Right forelimb (tissue), 1 donor: ENCODE data around the gene NKAIN2.
"Not testable (repeated sequence)": the region's sequence is repeated elsewhere in the genome, so short reads cannot be mapped to it uniquely, and the experiment has no call there.

Source experiments
- DNase-seq: peaks from one replicate; pipeline ENCODE4 v3.0.0-alpha.2; 2018

The NKAIN2 gene

GRCh38 chr6:124446961-124447360 is 643.3 kb downstream of the NKAIN2 start:
- no peak for DNase-seq

DNA sequence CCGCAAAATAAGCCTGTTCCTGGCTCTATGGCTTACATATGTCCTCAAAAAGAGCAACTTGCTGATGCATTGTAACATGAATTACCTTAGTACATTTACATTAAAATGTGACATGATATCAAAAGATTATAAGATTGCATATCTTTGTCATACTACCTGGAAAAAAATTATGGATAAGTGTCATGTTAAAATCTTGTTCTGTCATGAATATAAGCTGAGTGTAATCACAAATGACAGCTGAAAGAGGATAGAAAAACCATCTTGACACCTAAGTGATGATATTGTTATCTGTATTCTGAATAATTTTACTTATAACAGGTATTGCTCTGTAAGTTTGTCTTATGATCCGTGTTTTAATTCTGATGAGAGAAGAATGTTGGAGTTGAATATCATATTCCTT is 655.6 kb downstream of the NKAIN2 start:
- DNase-seq: no peak

DNA sequence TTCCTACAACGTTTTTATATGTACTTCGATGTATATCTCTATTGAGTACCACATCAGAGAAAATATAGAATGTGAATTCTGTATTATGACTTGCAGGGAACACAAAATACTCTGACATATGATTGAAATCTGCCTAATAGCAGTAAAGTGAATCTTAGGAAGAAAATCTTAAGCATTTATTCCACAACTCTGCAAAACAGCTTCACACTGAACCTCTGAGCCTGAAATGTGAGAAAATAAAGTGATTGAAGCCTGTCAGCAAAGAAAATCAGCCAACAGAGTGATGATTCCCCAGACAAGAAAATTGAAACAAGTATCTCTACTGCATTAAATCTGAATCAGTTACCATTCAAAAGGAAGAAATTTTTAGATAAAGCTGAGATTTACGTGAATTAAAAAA is 659.1 kb downstream of the NKAIN2 start:
- DNase-seq: no peak

GRCh38 chr6:124463271-124463670 is 659.6 kb downstream of the NKAIN2 start:
- DNase-seq: no peak

DNA sequence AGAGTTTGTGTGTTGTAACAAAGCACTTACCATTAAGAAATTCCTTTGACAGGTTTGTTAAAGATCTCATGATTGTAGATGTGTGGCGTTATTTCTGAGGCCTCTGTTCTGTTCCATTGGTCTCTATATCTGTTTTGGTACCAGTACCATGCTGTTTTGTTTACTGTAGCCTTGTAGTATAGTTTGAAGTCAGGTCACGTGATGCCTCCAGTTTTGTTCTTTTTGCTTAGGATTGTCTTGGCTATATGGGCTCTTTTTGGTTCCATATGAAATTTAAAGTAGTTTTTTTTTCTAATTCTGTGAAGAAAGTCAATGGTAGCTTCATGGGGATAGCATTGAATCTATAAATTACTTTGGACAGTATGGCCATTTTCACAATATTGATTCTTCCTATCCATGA is 660.9 kb downstream of the NKAIN2 start:
- DNase-seq: not testable (repeated sequence)

DNA sequence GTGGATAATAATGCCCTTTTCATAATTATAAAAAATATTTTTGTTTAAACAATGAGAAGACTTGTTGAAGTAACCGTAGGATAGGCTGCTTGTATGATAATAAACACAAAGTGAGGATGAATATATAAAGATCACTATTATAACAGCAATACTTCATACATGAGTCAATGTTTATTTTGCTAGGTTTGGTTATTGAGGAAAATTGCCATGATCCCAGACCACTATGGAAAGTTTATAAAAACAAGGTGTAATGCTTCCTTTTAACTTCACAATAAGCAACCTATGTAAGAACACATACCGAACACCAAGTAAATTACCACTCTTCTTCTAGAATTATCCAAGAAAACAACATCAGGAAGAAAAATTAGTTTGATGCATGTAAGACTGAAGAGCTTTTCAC is 663.3 kb downstream of the NKAIN2 start:
- DNase-seq: no peak

GRCh38 chr6:124467366-124467765 is 663.7 kb downstream of the NKAIN2 start:
- no peak for DNase-seq

DNA sequence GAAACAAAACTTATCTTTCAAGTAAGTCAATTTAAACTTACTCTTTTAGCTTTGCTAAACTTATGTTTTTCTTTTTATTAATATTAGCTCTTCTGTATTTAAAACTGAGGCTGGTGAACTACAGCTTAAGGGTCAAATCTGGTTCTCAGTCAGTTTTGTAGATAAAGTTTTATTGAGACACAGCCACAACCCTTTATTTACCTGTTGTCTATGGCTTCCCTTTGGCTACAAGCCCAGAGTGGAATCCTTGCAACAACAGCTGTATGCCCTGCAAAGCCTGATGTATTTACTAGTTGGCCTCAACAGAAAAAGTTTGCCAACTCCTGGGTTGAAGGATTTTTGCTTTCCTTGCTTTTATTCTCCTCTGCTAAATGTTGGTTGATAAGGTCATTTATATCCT is 667.1 kb downstream of the NKAIN2 start:
- no peak for DNase-seq

GRCh38 chr6:124475176-124475575 is 671.5 kb downstream of the NKAIN2 start:
- no peak for DNase-seq

- no peak for DNase-seq
Observed at GRCh38 chr6:124478906-124479305, 675.2 kb downstream of the NKAIN2 start.

- no peak for DNase-seq
Observed at GRCh38 chr6:124479991-124480430, 676.3 kb downstream of the NKAIN2 start.

DNA sequence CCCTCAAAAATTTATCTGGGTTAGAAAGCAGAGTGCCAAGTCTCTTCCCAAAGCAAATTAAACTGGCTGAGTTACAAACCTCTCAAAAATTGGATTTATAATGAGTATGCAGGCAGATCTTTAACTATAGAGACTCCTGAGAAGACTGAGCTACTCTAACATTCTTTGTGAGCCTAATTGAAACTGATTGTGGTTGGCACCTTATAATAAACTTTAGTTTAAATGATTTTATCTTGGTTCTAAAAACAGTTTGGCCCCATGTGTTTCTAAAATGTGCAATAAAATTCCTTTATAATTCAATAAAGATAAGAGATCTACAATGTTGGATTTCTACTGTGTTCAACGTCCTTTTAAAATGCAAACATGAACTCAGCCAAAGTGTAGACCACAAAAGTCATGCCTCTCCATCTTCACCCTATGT is 678.4 kb downstream of the NKAIN2 start:
- no peak for DNase-seq

GRCh38 chr6:124487623-124488431 is 684.2 kb downstream of the NKAIN2 start:
- DNase-seq: no peak

DNA sequence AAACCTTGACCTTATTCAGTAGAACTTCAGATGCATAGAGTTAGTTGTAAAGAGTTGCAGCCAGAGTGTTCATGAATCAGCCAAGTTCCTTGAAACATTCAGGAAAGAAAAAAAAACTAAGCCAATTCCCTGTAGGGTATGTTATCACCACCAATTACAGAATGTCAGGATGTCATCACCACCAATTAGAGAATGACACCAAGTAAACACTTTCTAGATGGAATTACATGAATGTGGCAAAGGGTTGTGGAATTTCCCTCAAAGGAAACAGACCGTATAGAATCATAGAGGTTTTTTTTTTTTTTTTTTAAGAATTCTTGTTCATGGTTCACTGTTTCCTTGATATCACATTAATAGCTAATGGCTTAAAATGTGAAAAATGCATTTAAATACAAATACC is 686.5 kb downstream of the NKAIN2 start:
- DNase-seq: no peak

DNA sequence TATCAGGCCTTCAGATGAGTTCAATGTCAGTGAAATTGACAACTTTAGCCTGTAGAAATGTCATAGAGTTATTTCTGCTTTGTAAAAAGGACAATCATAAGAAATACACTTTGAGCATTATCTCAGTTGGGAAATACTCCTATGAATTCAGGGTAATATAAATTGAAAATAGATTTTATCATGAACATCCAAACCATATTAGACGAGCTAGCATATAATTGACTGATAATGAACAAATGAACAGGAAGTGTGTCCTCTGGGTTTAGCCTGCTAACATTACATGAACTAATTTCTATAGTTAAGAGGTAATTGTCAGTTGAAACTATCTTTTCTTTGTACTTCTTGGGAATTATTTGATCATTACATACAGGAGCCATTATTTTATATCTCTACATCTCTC is 689.6 kb downstream of the NKAIN2 start:
- no peak for DNase-seq

DNA sequence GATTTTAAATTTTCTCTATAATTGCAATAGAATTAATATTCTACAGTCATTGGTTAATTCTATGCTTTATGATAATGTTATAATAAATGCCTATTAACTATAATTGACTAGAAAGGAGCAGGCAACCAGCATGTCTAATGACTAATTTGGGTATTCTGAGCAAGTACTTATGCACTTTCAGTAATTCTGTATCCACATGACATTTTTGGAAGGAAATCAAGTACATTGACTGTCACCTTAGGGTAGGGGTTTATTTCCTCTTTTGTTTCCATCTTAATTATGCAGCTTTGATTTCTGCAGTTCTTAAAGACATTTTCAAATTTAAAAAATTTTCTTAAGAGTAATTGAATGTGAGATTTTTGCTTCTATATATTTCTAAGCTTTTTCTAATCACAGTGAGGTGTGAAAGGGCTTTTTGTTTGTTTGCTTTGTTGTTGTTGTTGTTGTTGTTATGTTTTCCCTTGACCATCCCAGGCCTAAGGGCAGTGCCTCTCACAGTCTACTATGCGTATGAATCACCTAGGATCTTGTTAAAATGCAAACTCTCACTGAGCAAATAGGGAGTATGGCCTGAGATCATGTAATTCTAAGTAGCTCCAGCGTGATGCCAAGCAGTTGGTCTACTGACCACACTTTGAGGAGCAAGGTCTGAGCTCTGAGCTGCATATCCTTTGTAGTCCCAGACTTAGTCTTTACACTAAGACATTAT is 691.4 kb downstream of the NKAIN2 start:
- no peak for DNase-seq

GRCh38 chr6:124495665-124496190 is 692.1 kb downstream of the NKAIN2 start:
- no peak for DNase-seq

GRCh38 chr6:124496334-124496733 is 692.7 kb downstream of the NKAIN2 start:
- DNase-seq: no peak

DNA sequence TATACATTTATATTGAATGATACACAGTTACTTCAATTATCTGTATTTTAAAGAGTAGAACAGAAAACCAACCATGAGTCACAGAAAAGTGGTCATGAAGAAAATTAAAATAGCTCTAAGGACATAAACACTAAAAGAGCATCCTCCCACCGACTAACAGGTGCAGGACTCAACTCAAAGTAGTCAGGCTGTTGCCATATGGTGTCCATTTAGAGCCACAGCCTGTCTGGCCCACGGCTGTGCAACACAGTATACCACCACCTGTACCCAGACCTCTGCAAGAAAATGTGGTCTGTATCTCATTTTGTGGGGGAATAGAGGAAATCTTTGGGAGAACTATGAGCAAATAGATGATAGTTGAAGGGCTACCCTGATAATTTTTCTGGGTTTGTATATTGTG is 708.8 kb downstream of the NKAIN2 start:
- no peak for DNase-seq

DNA sequence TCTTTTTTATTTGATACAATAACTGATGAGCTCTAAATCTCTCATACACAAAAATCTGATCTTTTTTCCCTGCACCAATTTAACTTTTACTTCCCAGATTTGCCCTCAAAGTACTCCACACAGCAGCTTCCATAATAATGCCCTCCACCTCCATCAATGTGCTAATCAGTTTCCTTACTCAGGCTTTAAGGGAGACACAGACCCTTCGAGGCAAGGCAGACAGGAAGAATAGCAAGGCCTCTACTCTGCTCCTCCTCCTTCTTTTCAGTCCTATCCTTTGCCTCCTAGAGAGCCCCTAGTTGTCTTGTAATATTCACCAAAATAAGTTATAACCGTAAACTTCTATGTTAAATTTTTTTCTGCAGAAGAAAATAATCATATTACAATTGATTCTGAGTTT is 713.7 kb downstream of the NKAIN2 start:
- DNase-seq: no peak

- no peak for DNase-seq
Observed at GRCh38 chr6:124520514-124520913, 716.8 kb downstream of the NKAIN2 start.

DNA sequence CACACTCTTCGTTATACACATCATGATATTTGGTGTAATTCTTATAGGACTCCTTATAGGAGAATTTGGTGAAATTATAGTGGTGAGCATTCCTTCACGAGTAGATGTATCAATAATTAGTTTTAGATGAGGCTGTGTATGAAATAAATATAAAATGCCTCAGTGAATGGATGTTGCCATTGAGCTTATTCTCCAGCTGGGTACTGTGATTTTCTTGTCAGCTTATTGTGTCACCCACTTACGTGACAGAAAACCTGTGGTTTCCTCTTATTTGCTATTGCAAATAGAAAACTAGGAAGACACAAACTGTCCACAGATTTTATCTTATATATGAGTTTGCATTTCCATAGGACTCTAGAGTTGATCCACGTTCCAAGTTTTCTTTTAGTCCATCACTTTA is 718.7 kb downstream of the NKAIN2 start:
- no peak for DNase-seq

- DNase-seq: no peak
Observed at GRCh38 chr6:124524491-124525200, 721.0 kb downstream of the NKAIN2 start.
